Measurements from ENCODE around the gene CACNA2D2. TPM values are rescaled to one million over a fixed set of nuclear protein-coding genes. Genes with fewer than 3 reads are reported as not detected.

CACNA2D2 gene
- total and polyA plus RNA-seq, 2 of the 13 experiments (the other 11 are each of a cell fraction or from before 2014, with no cell fraction given): not detected

DNA sequence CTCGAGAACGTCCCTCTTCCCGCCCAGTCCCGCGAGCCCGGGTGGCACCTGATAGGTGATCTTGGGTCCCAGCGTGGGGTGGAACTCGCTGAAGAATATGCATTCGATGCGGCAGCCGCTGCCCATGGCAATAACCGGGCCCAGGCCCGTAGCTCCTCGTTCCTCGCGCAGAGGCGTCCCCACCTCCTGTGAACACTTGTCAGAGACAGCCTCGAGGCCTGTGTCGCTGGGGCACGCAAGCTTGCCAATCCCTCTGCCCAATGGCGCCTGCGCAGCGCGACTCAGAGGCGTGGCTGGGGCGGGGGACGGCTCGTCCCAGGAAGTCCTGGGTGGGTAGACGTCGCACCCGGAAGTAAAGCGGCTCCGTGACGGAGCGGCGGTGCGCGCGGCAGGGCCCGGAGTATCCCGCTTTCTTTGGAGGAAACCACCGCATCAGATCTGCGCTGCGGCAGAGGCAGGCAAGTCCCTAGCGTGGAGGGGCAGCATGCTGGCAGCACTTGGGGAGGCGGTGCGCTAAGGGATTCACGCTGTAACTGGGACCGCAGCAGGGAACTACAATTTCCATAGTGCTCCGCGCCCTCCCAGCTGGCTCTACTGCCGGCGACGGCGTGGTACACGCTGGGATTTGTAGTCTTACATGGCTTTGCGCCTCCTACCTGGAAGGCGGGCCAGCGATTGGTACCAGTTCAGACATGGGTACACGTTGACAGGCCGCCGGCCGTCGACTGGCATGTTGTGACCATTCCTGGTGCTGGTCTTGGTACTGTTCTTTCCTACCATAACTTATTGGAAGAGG lies 152.7 kb downstream of the CACNA2D2 start, which contains the start of the genes CYB561D2 and NPRL2 (continued):
- TF ChIP-seq, protein P1, sequence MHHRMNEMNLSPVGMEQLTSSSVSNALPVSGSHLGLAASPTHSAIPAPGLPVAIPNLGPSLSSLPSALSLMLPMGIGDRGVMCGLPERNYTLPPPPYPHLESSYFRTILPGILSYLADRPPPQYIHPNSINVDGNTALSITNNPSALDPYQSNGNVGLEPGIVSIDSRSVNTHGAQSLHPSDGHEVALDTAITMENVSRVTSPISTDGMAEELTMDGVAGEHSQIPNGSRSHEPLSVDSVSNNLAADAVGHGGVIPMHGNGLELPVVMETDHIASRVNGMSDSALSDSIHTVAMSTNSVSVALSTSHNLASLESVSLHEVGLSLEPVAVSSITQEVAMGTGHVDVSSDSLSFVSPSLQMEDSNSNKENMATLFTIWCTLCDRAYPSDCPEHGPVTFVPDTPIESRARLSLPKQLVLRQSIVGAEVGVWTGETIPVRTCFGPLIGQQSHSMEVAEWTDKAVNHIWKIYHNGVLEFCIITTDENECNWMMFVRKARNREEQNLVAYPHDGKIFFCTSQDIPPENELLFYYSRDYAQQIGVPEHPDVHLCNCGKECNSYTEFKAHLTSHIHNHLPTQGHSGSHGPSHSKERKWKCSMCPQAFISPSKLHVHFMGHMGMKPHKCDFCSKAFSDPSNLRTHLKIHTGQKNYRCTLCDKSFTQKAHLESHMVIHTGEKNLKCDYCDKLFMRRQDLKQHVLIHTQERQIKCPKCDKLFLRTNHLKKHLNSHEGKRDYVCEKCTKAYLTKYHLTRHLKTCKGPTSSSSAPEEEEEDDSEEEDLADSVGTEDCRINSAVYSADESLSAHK (CRISPR knock-in tag; IDR thresholded peaks at IDR 0.05; ENCODE audit: borderline replicate concordance): no peak
- peak; percentile 37 for TF ChIP-seq ZBTB21 (CRISPR knock-in tag; IDR thresholded peaks at IDR 0.05)
- TF ChIP-seq CENPX (CRISPR knock-in tag; IDR thresholded peaks at IDR 0.05): no peak
- no peak for TF ChIP-seq NR2F6 (IDR thresholded peaks at IDR 0.05)
- TF ChIP-seq NR2F6 (CRISPR knock-in tag; IDR thresholded peaks at IDR 0.05): peak; percentile 66
- TF ChIP-seq, protein P2, sequence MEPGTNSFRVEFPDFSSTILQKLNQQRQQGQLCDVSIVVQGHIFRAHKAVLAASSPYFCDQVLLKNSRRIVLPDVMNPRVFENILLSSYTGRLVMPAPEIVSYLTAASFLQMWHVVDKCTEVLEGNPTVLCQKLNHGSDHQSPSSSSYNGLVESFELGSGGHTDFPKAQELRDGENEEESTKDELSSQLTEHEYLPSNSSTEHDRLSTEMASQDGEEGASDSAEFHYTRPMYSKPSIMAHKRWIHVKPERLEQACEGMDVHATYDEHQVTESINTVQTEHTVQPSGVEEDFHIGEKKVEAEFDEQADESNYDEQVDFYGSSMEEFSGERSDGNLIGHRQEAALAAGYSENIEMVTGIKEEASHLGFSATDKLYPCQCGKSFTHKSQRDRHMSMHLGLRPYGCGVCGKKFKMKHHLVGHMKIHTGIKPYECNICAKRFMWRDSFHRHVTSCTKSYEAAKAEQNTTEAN (CRISPR knock-in tag; conservative IDR thresholded peaks at IDR 0.05): peak; percentile 91
- peak; percentile 17; the same call in 1 of the 2 replicates for TF ChIP-seq ISL2 (CRISPR knock-in tag; IDR thresholded peaks at IDR 0.05)
- no peak for TF ChIP-seq KAT2B (IDR thresholded peaks at IDR 0.05; ENCODE audit: borderline replicate concordance, low read depth, low read length)
- TF ChIP-seq ZNF317 (CRISPR knock-in tag; IDR thresholded peaks at IDR 0.05): peak; percentile 59
- TF ChIP-seq ZNF124 (CRISPR knock-in tag; IDR thresholded peaks at IDR 0.05): peak; percentile 95
- no peak for TF ChIP-seq MAFG (CRISPR knock-in tag; IDR thresholded peaks at IDR 0.05)
- TF ChIP-seq ZNF34 (CRISPR knock-in tag; IDR thresholded peaks at IDR 0.05; ENCODE audit: borderline replicate concordance): no peak; the same call in 1 of the 2 replicates
- TF ChIP-seq BCL6 (CRISPR knock-in tag; IDR thresholded peaks at IDR 0.05): no peak; the same call in 1 of the 2 replicates
- no peak for TF ChIP-seq ZBTB49 (CRISPR knock-in tag; IDR thresholded peaks at IDR 0.05; ENCODE audit: borderline replicate concordance)
- peak; percentile 97 for TF ChIP-seq ZNF616 (CRISPR knock-in tag; IDR thresholded peaks at IDR 0.05; ENCODE audit: low read depth)
- peak; percentile 91 for TF ChIP-seq ZMAT3 (CRISPR knock-in tag; conservative IDR thresholded peaks at IDR 0.05)
- TF ChIP-seq, protein P3, sequence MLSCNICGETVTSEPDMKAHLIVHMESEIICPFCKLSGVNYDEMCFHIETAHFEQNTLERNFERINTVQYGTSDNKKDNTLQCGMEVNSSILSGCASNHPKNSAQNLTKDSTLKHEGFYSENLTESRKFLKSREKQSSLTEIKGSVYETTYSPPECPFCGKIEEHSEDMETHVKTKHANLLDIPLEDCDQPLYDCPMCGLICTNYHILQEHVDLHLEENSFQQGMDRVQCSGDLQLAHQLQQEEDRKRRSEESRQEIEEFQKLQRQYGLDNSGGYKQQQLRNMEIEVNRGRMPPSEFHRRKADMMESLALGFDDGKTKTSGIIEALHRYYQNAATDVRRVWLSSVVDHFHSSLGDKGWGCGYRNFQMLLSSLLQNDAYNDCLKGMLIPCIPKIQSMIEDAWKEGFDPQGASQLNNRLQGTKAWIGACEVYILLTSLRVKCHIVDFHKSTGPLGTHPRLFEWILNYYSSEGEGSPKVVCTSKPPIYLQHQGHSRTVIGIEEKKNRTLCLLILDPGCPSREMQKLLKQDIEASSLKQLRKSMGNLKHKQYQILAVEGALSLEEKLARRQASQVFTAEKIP (CRISPR knock-in tag; IDR thresholded peaks at IDR 0.05; ENCODE audit: borderline replicate concordance): no peak
- no peak; the same call in 1 of the 2 replicates for TF ChIP-seq ZBTB39 (CRISPR knock-in tag; IDR thresholded peaks at IDR 0.05)
- TF ChIP-seq ELF4 (CRISPR knock-in tag; IDR thresholded peaks at IDR 0.05; ENCODE audit: borderline replicate concordance): peak; percentile 99

All from HepG2 (cell line).